Left hindlimb (tissue), 1 donor: Measurements from ENCODE around the gene RHOG.

Experiments used
- DNase-seq: peaks from one replicate; pipeline ENCODE4 v3.0.0-alpha.2; 2018

Gene RHOG

GRCh38 chr11:3857628-3858027 lies 16.9 kb upstream of the RHOG start:
- DNase-seq, result no peak

GRCh38 chr11:3856856-3857553 lies 16.2 kb upstream of the RHOG start:
- no peak for DNase-seq

GRCh38 chr11:3855808-3856491 lies 15.2 kb upstream of the RHOG start:
- DNase-seq, result peak; percentile 64

GRCh38 chr11:3854977-3855807 lies 14.4 kb upstream of the RHOG start, which contains the start of gene STIM1:
STIM1 (plus strand) TSS chr11:3855664; CDS start chr11:3856271, 607 bp downstream.
- DNase-seq, result peak; percentile 95

GRCh38 chr11:3854660-3854976 lies 13.9 kb upstream of the RHOG start:
- DNase-seq, result no peak

- DNase-seq, result no peak
Measured at GRCh38 chr11:3853899-3854659, 13.3 kb upstream of the RHOG start.

- DNase-seq, result no peak
Measured at GRCh38 chr11:3853545-3853842, 12.7 kb upstream of the RHOG start.

- DNase-seq, result no peak
Measured at GRCh38 chr11:3849297-3849874, 8.6 kb upstream of the RHOG start.

GRCh38 chr11:3845670-3846069 lies 4.9 kb upstream of the RHOG start:
- DNase-seq, result no peak

GRCh38 chr11:3845246-3845645 lies 4.5 kb upstream of the RHOG start:
- no peak for DNase-seq

GRCh38 chr11:3843326-3843725 lies 2.6 kb upstream of the RHOG start:
- no peak for DNase-seq

- DNase-seq, result peak; percentile 88
Measured at GRCh38 chr11:3841426-3842350, 929 bp upstream of the RHOG start.

- peak; percentile 51 for DNase-seq
Measured at GRCh38 chr11:3840004-3840869, 522 bp downstream of the RHOG start.

GRCh38 chr11:3838504-3838903 lies 2.3 kb downstream of the RHOG start:
- DNase-seq, result no peak

- no peak for DNase-seq
Measured at GRCh38 chr11:3837793-3838192, 3.0 kb downstream of the RHOG start.

- no peak for DNase-seq
Measured at GRCh38 chr11:3836903-3837302, 3.9 kb downstream of the RHOG start.

- no peak for DNase-seq
Measured at GRCh38 chr11:3835751-3836150, 5.0 kb downstream of the RHOG start.

- no peak for DNase-seq
Measured at GRCh38 chr11:3834664-3835461, 5.9 kb downstream of the RHOG start.

- no peak for DNase-seq
Measured at GRCh38 chr11:3834349-3834663, 6.5 kb downstream of the RHOG start.

- DNase-seq, result no peak
Measured at GRCh38 chr11:3833449-3833848, 7.3 kb downstream of the RHOG start.
